GM18519 (cell line): Measurements from ENCODE around the gene NCF4.

Source experiments
- ATAC-seq: cut with Tn5 transposase; IDR thresholded peaks from one replicate; pipeline ENCODE4 v1.9.1; 2021; ENCODE audit warnings: mild to moderate bottlenecking, moderate library complexity; ENCODE audit not compliant: unreplicated experiment, low FRiP score

Gene NCF4

GRCh38 chr22:36863979-36864378 lies 3.2 kb downstream of the NCF4 start:
- ATAC-seq: no peak

- ATAC-seq: no peak
Measured at GRCh38 chr22:36864454-36865215, 3.8 kb downstream of the NCF4 start.

GRCh38 chr22:36865346-36865745 lies 4.5 kb downstream of the NCF4 start:
- ATAC-seq: no peak

GRCh38 chr22:36867695-36868094 lies 6.9 kb downstream of the NCF4 start:
- no peak for ATAC-seq

- no peak for ATAC-seq
Measured at GRCh38 chr22:36868546-36869181, 7.9 kb downstream of the NCF4 start.

GRCh38 chr22:36870250-36870649 lies 9.4 kb downstream of the NCF4 start:
- no peak for ATAC-seq

GRCh38 chr22:36871669-36872081 lies 10.9 kb downstream of the NCF4 start:
- ATAC-seq: no peak

GRCh38 chr22:36872084-36872483 lies 11.3 kb downstream of the NCF4 start:
- no peak for ATAC-seq

GRCh38 chr22:36872866-36873498 lies 12.2 kb downstream of the NCF4 start:
- no peak for ATAC-seq

- no peak for ATAC-seq
Measured at GRCh38 chr22:36873614-36874308, 13.0 kb downstream of the NCF4 start.

GRCh38 chr22:36874309-36874696 lies 13.5 kb downstream of the NCF4 start:
- ATAC-seq: no peak

GRCh38 chr22:36874736-36875135 lies 13.9 kb downstream of the NCF4 start:
- ATAC-seq: no peak

- ATAC-seq: no peak
Measured at GRCh38 chr22:36875741-36876140, 14.9 kb downstream of the NCF4 start.

- no peak for ATAC-seq
Measured at GRCh38 chr22:36879775-36880174, 19.0 kb downstream of the NCF4 start.

- no peak for ATAC-seq
Measured at GRCh38 chr22:36881504-36882245, 20.9 kb downstream of the NCF4 start.

GRCh38 chr22:36884349-36885158 lies 23.7 kb downstream of the NCF4 start:
- no peak for ATAC-seq

GRCh38 chr22:36885474-36885873 lies 24.7 kb downstream of the NCF4 start:
- ATAC-seq: no peak

- no peak for ATAC-seq
Measured at GRCh38 chr22:36886016-36886415, 25.2 kb downstream of the NCF4 start.

- no peak for ATAC-seq
Measured at GRCh38 chr22:36887162-36887561, 26.4 kb downstream of the NCF4 start.

GRCh38 chr22:36891646-36892045 lies 30.8 kb downstream of the NCF4 start:
- no peak for ATAC-seq
